ENCODE results near the gene FGD1. TPM values are rescaled to one million over a fixed set of nuclear protein-coding genes. Genes with fewer than 3 reads are reported as not detected.

The FGD1 gene
- total RNA-seq (2021; fragmentation: NEBNext Ultra II Directional; extraction: Animal tissue kit (Norgen Biotek cat#: 25700)): 33.8 and 34.9 TPM in 2 replicates
- polyA plus RNA-seq (2011; rRNA removed): 6.8 and 10.4 TPM in 2 replicates
- polyA plus RNA-seq (2011; cell fraction: cytosol; rRNA removed): 6.1 TPM
- polyA plus RNA-seq (2011; cell fraction: nucleus; rRNA removed): 15.1 TPM
- polyA plus RNA-seq (2012, experiment 1 of 2): 20.3 to 25.8 TPM (median 23.9 TPM) in 4 replicates
- polyA plus RNA-seq (2012, experiment 2 of 2): 25.0 TPM
- polyA plus RNA-seq (2013, experiment 1 of 2): 20.7 TPM
- polyA plus RNA-seq (2013, experiment 2 of 2): 20.8 TPM
- 6.8 and 9.6 TPM in 2 replicates for polyA minus RNA-seq (2011; rRNA and poly(A)+ RNA removed)
- polyA minus RNA-seq (2011; cell fraction: cytosol; rRNA and poly(A)+ RNA removed): 14.6 TPM
- polyA minus RNA-seq (2011; cell fraction: nucleus; rRNA and poly(A)+ RNA removed): 7.5 TPM
- long read RNA-seq, experiment 1, full-length matches to known transcripts: 3 of 20 reads
- long read RNA-seq, experiment 1, partial matches to known transcripts: 10 of 20 reads
- long read RNA-seq, experiment 1, other reads (novel, unspliced or antisense): 7 of 20 reads
- long read RNA-seq, experiment 2, partial matches to known transcripts: 1 of 1 reads
- long read RNA-seq, experiment 2, other reads (novel, unspliced or antisense): 0 of 1 reads

- DNase-seq (ENCODE audit: low read depth in 1 of 2, low spot score in 2 of 2) (peak in 1 of 2 experiments; percentile 82), FAIRE-seq (no peak)
- Histone ChIP-seq H2AK5ac (ENCODE audit: low read depth, low read length) (no peak within 1 kb of the TSS), H3K9me3 (ENCODE audit: insufficient read depth in 2 of 2, low read depth in 1 of 2, low read length in 1 of 2) (no peaks in the 10 kb centered on the region), H4K8ac (ENCODE audit: extremely low read depth, insufficient read depth, low read length) (no peak within 1 kb of the TSS; the same call in none of the 2 replicates), H2BK15ac (ENCODE audit: low read length) (no peak within 1 kb of the TSS), H3K4ac (replicated peaks; ENCODE audit: insufficient read length, low read depth, low read length) (no peak within 1 kb of the TSS), H2BK120ac (replicated peaks; ENCODE audit: low read depth, low read length) (no peak within 1 kb of the TSS), H3K9ac (replicated peaks in 1 of 4; ENCODE audit: extremely low read depth in 1 of 4, low read depth in 3 of 4, low read length in 3 of 4) (peak within 1 kb of the TSS; percentile 41 to 62 (median 44)), H3K4me3 (ENCODE audit: extremely low read depth in 1 of 4, insufficient read depth in 2 of 4, low read depth in 3 of 4, low read length in 4 of 4) (peak within 1 kb of the TSS; percentile 62 to 87 (median 72)), H3K56ac (replicated peaks; ENCODE audit: insufficient read length, low read depth, low read length) (peak within 1 kb of the TSS; percentile 59), H2BK12ac (ENCODE audit: low read depth, low read length) (no peak within 1 kb of the TSS), H4K5ac (ENCODE audit: insufficient read length, low read depth, low read length) (no peak within 1 kb of the TSS), H3K36me3 (ENCODE audit: control insufficient read depth in 2 of 4, insufficient read depth in 4 of 4, low read length in 3 of 4) (no peaks in the 10 kb centered on the region), H3K23me2 (ENCODE audit: low read depth, low read length) (no peaks in the 10 kb centered on the region; the same call in 1 of the 2 replicates), H4K20me1 (replicated peaks in 1 of 2; ENCODE audit: control insufficient read depth in 1 of 2, insufficient read depth in 2 of 2, low read length in 2 of 2) (peaks cover 0 to 2% of the 10 kb centered on the region in 2 experiments), H2BK5ac (ENCODE audit: low read depth, low read length) (no peak within 1 kb of the TSS), H3K18ac (ENCODE audit: extremely low read depth, low read length) (no peak within 1 kb of the TSS; the same call in none of the 2 replicates), H3K79me2 (ENCODE audit: control insufficient read depth in 1 of 2, insufficient read depth in 2 of 2, low read length in 2 of 2) (peaks cover 2 to 39% of the 10 kb centered on the region in 2 experiments; a peak in 2 of 4 replicates), H3K4me1 (replicated peaks in 1 of 4; ENCODE audit: control insufficient read depth in 3 of 4, insufficient read depth in 4 of 4, low read length in 3 of 4) (peaks cover 0 to 9% (median 7%) of the 10 kb centered on the region in 4 experiments; a peak in 3 of 7 replicates), H4K91ac (replicated peaks; ENCODE audit: insufficient read length, low read length) (no peak within 1 kb of the TSS), H3K79me1 (ENCODE audit: low read depth, low read length) (no peaks in the 10 kb centered on the region; the same call in 1 of the 2 replicates), H3K27ac (ENCODE audit: low read depth, low read length) (no peak within 1 kb of the TSS), H2AFZ (ENCODE audit: low read length) (peak within 1 kb of the TSS; percentile 1; the same call in 1 of the 2 replicates), H3K23ac (ENCODE audit: insufficient read length) (no peak within 1 kb of the TSS), H3K4me2 (ENCODE audit: insufficient read depth in 1 of 2, low read depth in 2 of 2, low read length in 2 of 2) (peak within 1 kb of the TSS; percentile 70 to 97), H3K14ac (ENCODE audit: insufficient read length) (no peak within 1 kb of the TSS), H2BK20ac (ENCODE audit: low read length) (no peak within 1 kb of the TSS; the same call in 1 of the 2 replicates), H3K27me3 (replicated peaks in 1 of 4; ENCODE audit: control insufficient read depth in 3 of 4, extremely low read depth in 1 of 4, insufficient read depth in 3 of 4, low read length in 3 of 4) (no peaks in the 10 kb centered on the region)
- TF ChIP-seq NANOG (IDR thresholded peaks at IDR 0.05; ENCODE audit: insufficient read depth, low read depth, low read length, poor library complexity, severe bottlenecking) (no peak), PHF8 (conservative IDR thresholded peaks at IDR 0.05; ENCODE audit: low read depth, low read length) (peak; percentile 25), ASH2L (IDR thresholded peaks at IDR 0.05; ENCODE audit: low read length) (peak; percentile 58), TEAD4 (IDR thresholded peaks at IDR 0.05; ENCODE audit: low read depth, low read length) (no peak), ZNF274 (IDR thresholded peaks at IDR 0.05; ENCODE audit: borderline replicate concordance, extremely low read depth, low read length) (no peak), EGR1 (IDR thresholded peaks at IDR 0.05; ENCODE audit: borderline replicate concordance, low read depth, low read length) (0 out of 2 replicates have a peak, but pooled peaks have one; percentile 26)
- ChIA-PET CTCF (ENCODE audit: partially characterized antibody) (interaction anchor here (1.4 kb wide), 1 partner anchor 12 kb away, joined by 3 read pairs; no protein-coding TSS in a partner anchor), POLR2A (ENCODE audit: partially characterized antibody) (interaction anchor here (0.9 kb wide), 1 partner anchor 19 kb away, joined by 3 read pairs; no protein-coding TSS in a partner anchor)
- 0% methylated on average over 2 of the region's 51 CpGs; no CpG with 5 or more reads in 1 of the 2 experiments for WGBS, 2 experiments (ENCODE audit: extremely low coverage in 1 of 2, insufficient coverage in 1 of 2, insufficient read length in 1 of 2, insufficient replicate concordance in 2 of 2, low coverage in 1 of 2, low lambda C conversion rate in 2 of 2, missing lambda C conversion rate in 1 of 2)
Observed at GRCh38 chrX:54495814-54496516, at the start of gene FGD1. Gene FGD1, minus strand, starts transcription at chrX:54496234. Its CDS starts 802 bp downstream, at chrX:54495432.
